ENCODE measurements around the gene TNFRSF25. TPM values are rescaled to one million over a fixed set of nuclear protein-coding genes. Genes with fewer than 3 reads are reported as not detected.
A peak's percentile ranks its signal among the peaks of the same experiment; 100 is the strongest.

Gene TNFRSF25, protein sequence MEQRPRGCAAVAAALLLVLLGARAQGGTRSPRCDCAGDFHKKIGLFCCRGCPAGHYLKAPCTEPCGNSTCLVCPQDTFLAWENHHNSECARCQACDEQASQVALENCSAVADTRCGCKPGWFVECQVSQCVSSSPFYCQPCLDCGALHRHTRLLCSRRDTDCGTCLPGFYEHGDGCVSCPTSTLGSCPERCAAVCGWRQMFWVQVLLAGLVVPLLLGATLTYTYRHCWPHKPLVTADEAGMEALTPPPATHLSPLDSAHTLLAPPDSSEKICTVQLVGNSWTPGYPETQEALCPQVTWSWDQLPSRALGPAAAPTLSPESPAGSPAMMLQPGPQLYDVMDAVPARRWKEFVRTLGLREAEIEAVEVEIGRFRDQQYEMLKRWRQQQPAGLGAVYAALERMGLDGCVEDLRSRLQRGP
- polyA plus RNA-seq (2013, experiment 1 of 2): 4.0 TPM
- polyA plus RNA-seq (2013, experiment 2 of 2): 3.9 TPM

GRCh38 chr1:6466023-6466422, at the start of gene TNFRSF25:
TNFRSF25 (minus strand) TSS chr1:6466173; CDS start chr1:6466107, 66 bp downstream.
- Histone ChIP-seq H3K79me2 (ENCODE audit: control insufficient read depth, insufficient read depth, low read length) (no peaks in the 10 kb centered on the region), H3K36me3 (ENCODE audit: control insufficient read depth, insufficient read depth, low read length) (peaks cover 2% of the 10 kb centered on the region), H3K18ac (ENCODE audit: low read length) (no peak within 1 kb of the TSS), H3K27ac (ENCODE audit: low read depth, low read length) (no peak within 1 kb of the TSS), H3K79me1 (ENCODE audit: low read length) (no peaks in the 10 kb centered on the region), H3K4me3 (ENCODE audit: low read length) (no peak within 1 kb of the TSS), H3K4ac (ENCODE audit: low read depth, low read length) (no peak within 1 kb of the TSS), H3K9ac (ENCODE audit: low read length) (peak within 1 kb of the TSS; percentile 55), H3K27me3 (ENCODE audit: insufficient read depth, low read length, poor library complexity) (no peaks in the 10 kb centered on the region), H4K5ac (ENCODE audit: low read length) (no peak within 1 kb of the TSS), H4K8ac (ENCODE audit: low read depth, low read length) (no peak within 1 kb of the TSS), H2AK5ac (ENCODE audit: low read length) (no peak within 1 kb of the TSS), H3K56ac (ENCODE audit: low read length) (peak within 1 kb of the TSS; percentile 83), H2BK15ac (replicated peaks; ENCODE audit: low read depth) (no peak within 1 kb of the TSS), H3K23ac (ENCODE audit: low read length) (peak within 1 kb of the TSS; percentile 74), H3K4me2 (ENCODE audit: low read length) (peak within 1 kb of the TSS; percentile 26), H2BK5ac (ENCODE audit: low read length) (no peak within 1 kb of the TSS), H3K4me1 (ENCODE audit: control insufficient read depth, low read depth, low read length) (no peaks in the 10 kb centered on the region), H2BK120ac (ENCODE audit: low read depth, low read length) (no peak within 1 kb of the TSS)
- DNase-seq: peak; percentile 63
- WGBS (ENCODE audit: extremely low coverage, insufficient coverage, low lambda C conversion rate): no CpG with 5 or more reads among the region's 43 CpGs

DNA sequence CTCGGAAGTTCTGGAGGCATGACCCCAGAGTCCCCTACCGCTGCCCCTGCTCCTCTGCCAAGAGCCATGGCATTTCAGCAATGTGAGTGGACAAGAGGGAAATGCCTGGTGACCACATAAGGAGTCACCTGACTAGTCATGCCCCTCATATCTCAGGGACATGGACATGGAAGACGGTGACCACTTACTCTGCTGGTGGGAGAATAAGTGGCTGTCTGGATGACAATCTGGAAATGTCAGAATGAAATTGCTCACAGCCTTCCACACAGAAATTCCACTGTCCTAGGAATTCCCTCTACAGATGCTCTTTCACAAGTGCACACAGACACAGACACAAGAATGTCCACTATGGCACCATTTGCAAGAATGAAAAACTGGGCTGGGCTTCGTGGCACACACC, 49.8 kb upstream of the TNFRSF25 start:
- H3K4me2 ChIP-seq (ENCODE audit: low read length): no peak overlapping the region

GRCh38 chr1:6513320-6513801, 47.4 kb upstream of the TNFRSF25 start:
- H3K18ac ChIP-seq (ENCODE audit: low read length): no peak overlapping the region
- H2BK5ac ChIP-seq (ENCODE audit: low read length): no peak overlapping the region
- peak overlapping the region; percentile 15 for H3K56ac ChIP-seq (ENCODE audit: low read length)
- H3K27ac ChIP-seq (ENCODE audit: low read depth, low read length): no peak overlapping the region
- H3K4me3 ChIP-seq (ENCODE audit: low read length): no peak overlapping the region
- no peaks in the 10 kb centered on the region for H3K4me1 ChIP-seq (ENCODE audit: control insufficient read depth, low read depth, low read length)
- H2AK5ac ChIP-seq (ENCODE audit: low read length): no peak overlapping the region
- H3K36me3 ChIP-seq (ENCODE audit: control insufficient read depth, insufficient read depth, low read length): no peaks in the 10 kb centered on the region
- no peak overlapping the region for H3K4me2 ChIP-seq (ENCODE audit: low read length)
- no peak for DNase-seq
- H3K23ac ChIP-seq (ENCODE audit: low read length): no peak overlapping the region
- H2BK120ac ChIP-seq (ENCODE audit: low read depth, low read length): no peak overlapping the region
- H3K79me2 ChIP-seq (ENCODE audit: control insufficient read depth, insufficient read depth, low read length): no peaks in the 10 kb centered on the region
- H4K8ac ChIP-seq (ENCODE audit: low read depth, low read length): no peak overlapping the region
- no peak overlapping the region for H4K5ac ChIP-seq (ENCODE audit: low read length)
- no peaks in the 10 kb centered on the region for H3K79me1 ChIP-seq (ENCODE audit: low read length)
- no CpG with 5 or more reads among the region's 9 CpGs for WGBS (ENCODE audit: extremely low coverage, insufficient coverage, low lambda C conversion rate)
- no peak overlapping the region for H2BK15ac ChIP-seq (replicated peaks; ENCODE audit: low read depth)
- H3K27me3 ChIP-seq (ENCODE audit: insufficient read depth, low read length, poor library complexity): no peaks in the 10 kb centered on the region
- H3K9ac ChIP-seq (ENCODE audit: low read length): no peak overlapping the region
- no peak overlapping the region for H3K4ac ChIP-seq (ENCODE audit: low read depth, low read length)

More for the DNA sequence above, 49.8 kb upstream of the TNFRSF25 start:
- Histone ChIP-seq H3K27ac (ENCODE audit: low read depth, low read length) (no peak overlapping the region), H3K56ac (ENCODE audit: low read length) (no peak overlapping the region), H3K36me3 (ENCODE audit: control insufficient read depth, insufficient read depth, low read length) (no peaks in the 10 kb centered on the region), H2BK5ac (ENCODE audit: low read length) (no peak overlapping the region), H3K27me3 (ENCODE audit: insufficient read depth, low read length, poor library complexity) (no peaks in the 10 kb centered on the region), H3K79me2 (ENCODE audit: control insufficient read depth, insufficient read depth, low read length) (no peaks in the 10 kb centered on the region), H3K23ac (ENCODE audit: low read length) (no peak overlapping the region), H3K4ac (ENCODE audit: low read depth, low read length) (no peak overlapping the region), H3K79me1 (ENCODE audit: low read length) (no peaks in the 10 kb centered on the region), H4K8ac (ENCODE audit: low read depth, low read length) (no peak overlapping the region), H3K9ac (ENCODE audit: low read length) (no peak overlapping the region), H2AK5ac (ENCODE audit: low read length) (no peak overlapping the region), H2BK15ac (replicated peaks; ENCODE audit: low read depth) (no peak overlapping the region), H3K4me3 (ENCODE audit: low read length) (no peak overlapping the region), H3K18ac (ENCODE audit: low read length) (no peak overlapping the region), H4K5ac (ENCODE audit: low read length) (no peak overlapping the region), H2BK120ac (ENCODE audit: low read depth, low read length) (no peak overlapping the region), H3K4me1 (ENCODE audit: control insufficient read depth, low read depth, low read length) (no peaks in the 10 kb centered on the region)
- WGBS (ENCODE audit: extremely low coverage, insufficient coverage, low lambda C conversion rate): no CpG with 5 or more reads among the region's 4 CpGs
- DNase-seq: no peak

GRCh38 chr1:6512908-6513280, 46.9 kb upstream of the TNFRSF25 start:
- Histone ChIP-seq H3K79me2 (ENCODE audit: control insufficient read depth, insufficient read depth, low read length) (no peaks in the 10 kb centered on the region), H3K9ac (ENCODE audit: low read length) (no peak overlapping the region), H4K5ac (ENCODE audit: low read length) (no peak overlapping the region), H2AK5ac (ENCODE audit: low read length) (no peak overlapping the region), H3K56ac (ENCODE audit: low read length) (no peak overlapping the region), H2BK5ac (ENCODE audit: low read length) (no peak overlapping the region), H3K4me3 (ENCODE audit: low read length) (no peak overlapping the region), H3K4me2 (ENCODE audit: low read length) (no peak overlapping the region), H3K4ac (ENCODE audit: low read depth, low read length) (no peak overlapping the region), H3K79me1 (ENCODE audit: low read length) (no peaks in the 10 kb centered on the region), H3K23ac (ENCODE audit: low read length) (no peak overlapping the region), H2BK120ac (ENCODE audit: low read depth, low read length) (no peak overlapping the region), H3K18ac (ENCODE audit: low read length) (no peak overlapping the region), H2BK15ac (replicated peaks; ENCODE audit: low read depth) (no peak overlapping the region), H3K27ac (ENCODE audit: low read depth, low read length) (no peak overlapping the region), H3K36me3 (ENCODE audit: control insufficient read depth, insufficient read depth, low read length) (no peaks in the 10 kb centered on the region), H4K8ac (ENCODE audit: low read depth, low read length) (no peak overlapping the region), H3K4me1 (ENCODE audit: control insufficient read depth, low read depth, low read length) (no peaks in the 10 kb centered on the region), H3K27me3 (ENCODE audit: insufficient read depth, low read length, poor library complexity) (no peaks in the 10 kb centered on the region)
- no CpG with 5 or more reads among the region's 8 CpGs for WGBS (ENCODE audit: extremely low coverage, insufficient coverage, low lambda C conversion rate)
- no peak for DNase-seq

DNA sequence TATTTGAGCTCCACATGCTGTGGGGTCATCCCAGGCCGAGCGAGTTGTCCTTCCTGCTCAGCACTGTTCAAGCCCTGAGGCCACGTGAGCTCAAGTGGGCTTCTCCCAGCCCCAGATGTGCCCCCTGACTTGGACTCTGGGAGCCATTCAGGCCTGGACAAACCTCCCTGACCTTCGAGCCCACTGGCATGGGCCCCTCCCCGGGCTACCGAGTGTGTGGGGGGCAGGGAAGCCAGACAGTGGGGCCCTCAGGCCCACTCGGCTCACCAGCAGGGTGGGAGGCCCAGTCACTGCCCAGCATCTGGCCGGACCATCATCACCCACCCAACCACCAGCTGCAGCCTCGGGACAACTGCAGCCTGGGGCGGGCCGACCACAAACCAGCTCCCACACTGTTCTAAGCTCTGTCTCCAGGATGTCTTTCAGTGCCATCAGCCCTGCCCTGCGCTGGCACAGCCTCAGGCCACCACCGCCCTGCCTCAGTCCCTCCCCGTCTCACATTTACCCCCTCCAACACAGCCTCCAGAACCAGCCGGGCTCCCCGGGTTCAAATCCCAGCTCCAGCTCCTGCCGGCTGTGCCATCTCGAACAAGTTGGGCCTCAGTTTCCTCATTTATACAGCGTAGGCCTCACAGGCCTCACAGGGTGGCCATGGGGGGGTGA, 46.4 kb upstream of the TNFRSF25 start:
- Histone ChIP-seq H3K79me2 (ENCODE audit: control insufficient read depth, insufficient read depth, low read length) (no peaks in the 10 kb centered on the region), H3K79me1 (ENCODE audit: low read length) (no peaks in the 10 kb centered on the region), H4K8ac (ENCODE audit: low read depth, low read length) (no peak overlapping the region), H4K5ac (ENCODE audit: low read length) (no peak overlapping the region), H3K36me3 (ENCODE audit: control insufficient read depth, insufficient read depth, low read length) (no peaks in the 10 kb centered on the region), H3K4me3 (ENCODE audit: low read length) (no peak overlapping the region), H3K27ac (ENCODE audit: low read depth, low read length) (no peak overlapping the region), H2BK15ac (replicated peaks; ENCODE audit: low read depth) (no peak overlapping the region), H3K4ac (ENCODE audit: low read depth, low read length) (no peak overlapping the region), H3K23ac (ENCODE audit: low read length) (no peak overlapping the region), H3K4me1 (ENCODE audit: control insufficient read depth, low read depth, low read length) (no peaks in the 10 kb centered on the region), H2BK120ac (ENCODE audit: low read depth, low read length) (no peak overlapping the region), H3K56ac (ENCODE audit: low read length) (no peak overlapping the region), H2BK5ac (ENCODE audit: low read length) (no peak overlapping the region), H3K9ac (ENCODE audit: low read length) (no peak overlapping the region), H3K4me2 (ENCODE audit: low read length) (no peak overlapping the region), H2AK5ac (ENCODE audit: low read length) (no peak overlapping the region), H3K18ac (ENCODE audit: low read length) (no peak overlapping the region), H3K27me3 (ENCODE audit: insufficient read depth, low read length, poor library complexity) (no peaks in the 10 kb centered on the region)
- no CpG with 5 or more reads among the region's 19 CpGs for WGBS (ENCODE audit: extremely low coverage, insufficient coverage, low lambda C conversion rate)
- DNase-seq: no peak

Data from mesendoderm (in vitro differentiated cells).